Measurements from ENCODE around the gene TMEM190. TPM values are rescaled to one million over a fixed set of nuclear protein-coding genes. Genes with fewer than 3 reads are reported as not detected.
"Not testable (repeated sequence)": the region's sequence is repeated elsewhere in the genome, so short reads cannot be mapped to it uniquely, and the experiment has no call there.

Gene TMEM190
- total RNA-seq, 2 experiments from 2014 or later = not detected

GRCh38 chr19:55406826-55407549 is 30.4 kb downstream of the TMEM190 start:
- Mint-ChIP-seq H3K4me1 (peaks cover 27% of the 10 kb centered on the region), H3K4me3 (peak overlapping the region; percentile 92), H3K27ac (peak overlapping the region; percentile 81), H3K36me3 (peaks cover 54% of the 10 kb centered on the region), H3K27me3 (peaks cover 5% of the 10 kb centered on the region), H3K9me3 (peaks cover 15% of the 10 kb centered on the region)
- DNase-seq = peak; percentile 41

GRCh38 chr19:55407550-55407799 is 30.8 kb downstream of the TMEM190 start, which contains the start of gene UBE2S:
Gene UBE2S (minus strand): TSS chr19:55407788. CDS start chr19:55407589, 199 bp downstream.
- peak within 1 kb of the TSS; percentile 97 for H3K27ac Mint-ChIP-seq

GRCh38 chr19:55407800-55408532 is 31.3 kb downstream of the TMEM190 start:
- Mint-ChIP-seq H3K4me1 (peaks cover 27% of the 10 kb centered on the region), H3K27ac (peak overlapping the region; percentile 97), H3K4me3 (peak overlapping the region; percentile 92), H3K27me3 (peaks cover 5% of the 10 kb centered on the region), H3K9me3 (peaks cover 15% of the 10 kb centered on the region), H3K36me3 (peaks cover 45% of the 10 kb centered on the region)
- DNase-seq = peak; percentile 97

More at GRCh38 chr19:55407550-55407799, 30.8 kb downstream of the TMEM190 start, which contains the start of gene UBE2S:
- Mint-ChIP-seq H3K4me3 (peak within 1 kb of the TSS; percentile 92), H3K4me1 (peaks cover 27% of the 10 kb centered on the region), H3K9me3 (peaks cover 15% of the 10 kb centered on the region), H3K36me3 (peaks cover 49% of the 10 kb centered on the region)
- DNase-seq, H3K27me3 Mint-ChIP-seq: not testable (repeated sequence)

GRCh38 chr19:55408533-55408872 is 31.9 kb downstream of the TMEM190 start:
- Mint-ChIP-seq H3K36me3 (peaks cover 40% of the 10 kb centered on the region), H3K9me3 (peaks cover 15% of the 10 kb centered on the region), H3K4me1 (peaks cover 24% of the 10 kb centered on the region), H3K27ac (peak overlapping the region; percentile 97), H3K4me3 (peak overlapping the region; percentile 92), H3K27me3 (peaks cover 5% of the 10 kb centered on the region)
- DNase-seq = no peak

GRCh38 chr19:55409179-55409578 is 32.6 kb downstream of the TMEM190 start:
- peaks cover 15% of the 10 kb centered on the region for H3K9me3 Mint-ChIP-seq
- peaks cover 22% of the 10 kb centered on the region for H3K4me1 Mint-ChIP-seq
- H3K4me3 Mint-ChIP-seq, DNase-seq, H3K27me3 Mint-ChIP-seq: not testable (repeated sequence)
- peaks cover 35% of the 10 kb centered on the region for H3K36me3 Mint-ChIP-seq
- peak overlapping the region; percentile 97 for H3K27ac Mint-ChIP-seq

- Mint-ChIP-seq H3K27me3 (peaks cover 5% of the 10 kb centered on the region), H3K4me3 (no peak overlapping the region), H3K36me3 (peaks cover 30% of the 10 kb centered on the region), H3K4me1 (peaks cover 22% of the 10 kb centered on the region), H3K27ac (no peak overlapping the region), H3K9me3 (peaks cover 15% of the 10 kb centered on the region)
- DNase-seq = no peak
Measured at GRCh38 chr19:55410168-55410567, 33.5 kb downstream of the TMEM190 start.

GRCh38 chr19:55418185-55418584 is 41.6 kb downstream of the TMEM190 start:
- Mint-ChIP-seq H3K36me3 (no peaks in the 10 kb centered on the region), H3K4me3 (no peak overlapping the region), H3K27ac (no peak overlapping the region), H3K9me3 (no peaks in the 10 kb centered on the region), H3K4me1 (peaks cover 10% of the 10 kb centered on the region), H3K27me3 (peaks cover 8% of the 10 kb centered on the region)
- peak; percentile 44 for DNase-seq

- Mint-ChIP-seq H3K36me3 (no peaks in the 10 kb centered on the region), H3K4me1 (peaks cover 10% of the 10 kb centered on the region), H3K27ac (no peak overlapping the region), H3K27me3 (peaks cover 8% of the 10 kb centered on the region), H3K4me3 (no peak overlapping the region), H3K9me3 (no peaks in the 10 kb centered on the region)
- DNase-seq = no peak
Measured at GRCh38 chr19:55419103-55419502, 42.5 kb downstream of the TMEM190 start.

GRCh38 chr19:55419624-55420236 is 43.1 kb downstream of the TMEM190 start:
- Mint-ChIP-seq H3K9me3 (no peaks in the 10 kb centered on the region), H3K27ac (no peak overlapping the region), H3K4me1 (peaks cover 10% of the 10 kb centered on the region), H3K36me3 (no peaks in the 10 kb centered on the region), H3K27me3 (peaks cover 8% of the 10 kb centered on the region), H3K4me3 (no peak overlapping the region)
- DNase-seq = no peak

GRCh38 chr19:55421281-55421680 is 44.7 kb downstream of the TMEM190 start:
- H3K27ac Mint-ChIP-seq, H3K27me3 Mint-ChIP-seq, H3K4me3 Mint-ChIP-seq, H3K4me1 Mint-ChIP-seq, H3K9me3 Mint-ChIP-seq, DNase-seq, H3K36me3 Mint-ChIP-seq: not testable (repeated sequence)

- DNase-seq = no peak
Measured at GRCh38 chr19:55423225-55424005, 46.8 kb downstream of the TMEM190 start.

GRCh38 chr19:55424518-55424917 is 47.9 kb downstream of the TMEM190 start:
- no peaks in the 10 kb centered on the region for H3K36me3 Mint-ChIP-seq
- no peak overlapping the region for H3K4me3 Mint-ChIP-seq
- no peaks in the 10 kb centered on the region for H3K9me3 Mint-ChIP-seq
- H3K4me1 Mint-ChIP-seq = peaks cover 10% of the 10 kb centered on the region
- no peak overlapping the region for H3K27ac Mint-ChIP-seq
- DNase-seq = no peak
- H3K27me3 Mint-ChIP-seq = peaks cover 17% of the 10 kb centered on the region

More at GRCh38 chr19:55423225-55424005, 46.8 kb downstream of the TMEM190 start:
- Mint-ChIP-seq H3K4me3 (no peak overlapping the region), H3K27ac (no peak overlapping the region), H3K4me1 (peaks cover 7% of the 10 kb centered on the region), H3K36me3 (no peaks in the 10 kb centered on the region), H3K9me3 (no peaks in the 10 kb centered on the region), H3K27me3 (peaks cover 11% of the 10 kb centered on the region)

- DNase-seq = no peak
- no peaks in the 10 kb centered on the region for H3K36me3 Mint-ChIP-seq
- no peak overlapping the region for H3K4me3 Mint-ChIP-seq
- peaks cover 9% of the 10 kb centered on the region for H3K4me1 Mint-ChIP-seq
- H3K27me3 Mint-ChIP-seq = peaks cover 33% of the 10 kb centered on the region
- H3K9me3 Mint-ChIP-seq = no peaks in the 10 kb centered on the region
- H3K27ac Mint-ChIP-seq = no peak overlapping the region
Measured at GRCh38 chr19:55426042-55426441, 49.4 kb downstream of the TMEM190 start.
